ENCODE results near the gene FIZ1.

FIZ1 gene

DNA sequence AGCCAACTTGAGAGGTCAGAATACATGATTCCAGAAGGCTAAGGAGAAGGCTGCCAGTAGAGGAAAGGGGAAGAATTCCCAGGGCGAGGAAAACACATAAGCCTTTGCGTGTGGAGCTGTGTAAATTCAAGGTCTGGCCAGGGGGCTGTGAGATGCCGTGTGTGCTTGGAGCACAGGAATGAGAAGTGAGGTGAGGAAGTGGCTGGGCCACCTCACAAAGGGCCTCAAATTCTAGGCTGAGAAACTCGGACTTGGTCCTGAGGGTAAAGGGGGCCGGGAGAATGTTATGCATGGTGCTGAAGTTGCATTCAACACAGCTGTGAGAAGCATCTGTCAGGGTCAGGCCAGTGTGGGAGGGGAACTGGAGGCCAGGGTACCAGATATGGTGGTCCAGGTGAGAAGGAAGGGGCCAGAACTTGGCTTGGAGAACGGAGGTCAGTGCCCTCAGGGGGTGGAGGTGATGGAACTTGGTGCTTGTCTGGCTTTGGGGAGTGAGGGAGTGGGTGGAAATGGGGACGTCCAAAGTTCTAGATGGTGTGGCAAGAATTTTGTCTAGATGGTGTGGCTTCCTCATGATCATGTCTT, 36.6 kb upstream of the FIZ1 start:
- no peak for DNase-seq (ENCODE audit: low spot score)

DNA sequence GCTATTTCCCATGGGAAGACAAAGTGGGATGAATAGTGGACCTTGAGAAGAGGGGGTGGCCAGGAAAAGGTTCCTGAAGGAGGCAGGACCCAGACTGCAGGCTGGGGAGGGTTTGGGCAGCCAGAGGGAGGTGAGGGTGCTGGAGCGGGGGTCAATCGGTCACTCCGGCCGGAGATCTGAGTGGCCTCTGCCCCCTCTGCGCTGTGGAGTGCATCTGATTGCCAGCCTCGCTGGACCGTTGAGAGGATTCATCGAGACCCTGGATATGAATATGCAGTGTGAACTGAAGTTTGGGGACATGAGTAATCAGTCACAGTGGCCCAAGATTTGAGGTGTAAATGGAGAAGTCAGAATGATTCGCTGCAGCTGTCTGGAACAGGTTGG, 36.0 kb upstream of the FIZ1 start:
- no peak for DNase-seq (ENCODE audit: low spot score)

DNA sequence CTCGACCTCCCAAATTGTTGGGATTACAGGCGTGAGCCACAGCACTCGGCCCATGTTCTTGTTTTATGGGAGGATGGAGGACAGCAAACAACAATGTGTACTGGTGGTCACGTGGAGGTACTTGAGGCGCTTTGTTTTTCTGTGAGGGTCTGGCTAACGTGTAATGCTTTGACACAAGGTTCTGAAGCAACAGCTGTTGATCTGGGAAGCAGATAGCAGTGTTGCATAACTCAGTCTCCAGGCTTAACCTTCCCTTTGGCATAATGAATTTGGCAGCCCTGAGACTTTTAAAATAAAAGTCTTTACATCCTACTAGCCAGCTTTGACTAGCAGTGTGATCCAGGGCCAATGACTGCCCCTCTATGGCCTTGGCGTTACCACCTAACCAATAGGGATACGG, 34.5 kb upstream of the FIZ1 start:
- no peak for DNase-seq (ENCODE audit: low spot score)

DNA sequence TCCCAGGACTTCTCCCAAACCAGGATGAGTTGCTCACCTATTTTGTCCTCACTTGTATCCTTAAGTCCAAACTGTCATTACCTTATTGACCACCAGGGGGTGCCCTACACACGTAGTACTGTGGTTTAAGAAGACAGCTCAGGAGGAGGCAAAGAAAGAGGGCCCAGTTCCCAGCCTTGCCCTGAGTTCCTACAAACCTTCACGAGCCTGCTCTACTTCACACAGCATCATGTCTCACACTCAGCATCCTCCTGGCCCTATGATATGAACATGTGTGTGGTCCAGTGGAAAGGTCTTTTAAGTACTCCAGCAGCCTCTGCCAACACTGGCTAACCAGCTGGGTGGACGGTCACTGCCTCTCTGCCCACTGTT, 33.1 kb upstream of the FIZ1 start:
- DNase-seq (ENCODE audit: low spot score) = peak; percentile 86

DNA sequence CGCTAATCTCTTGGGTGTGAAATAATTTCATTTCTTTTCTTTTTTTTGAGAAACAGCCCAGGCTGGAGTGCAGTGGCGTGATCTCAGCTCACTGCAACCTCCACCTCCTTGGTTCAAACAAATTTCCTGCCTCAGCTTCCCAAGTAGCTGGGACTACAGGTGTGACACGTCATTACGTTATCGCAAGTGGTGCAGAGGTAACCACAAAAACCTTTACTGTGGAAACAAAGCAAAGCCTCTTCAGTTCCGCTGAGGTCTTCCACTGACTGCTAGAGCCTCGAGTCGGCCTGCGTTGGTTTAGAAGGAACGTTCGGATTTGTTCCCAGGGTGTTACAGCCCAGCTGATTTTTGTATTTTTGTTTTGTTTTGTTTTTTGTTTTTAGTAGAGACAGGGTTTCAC, 27.0 kb upstream of the FIZ1 start:
- DNase-seq (ENCODE audit: low spot score) = no peak

DNA sequence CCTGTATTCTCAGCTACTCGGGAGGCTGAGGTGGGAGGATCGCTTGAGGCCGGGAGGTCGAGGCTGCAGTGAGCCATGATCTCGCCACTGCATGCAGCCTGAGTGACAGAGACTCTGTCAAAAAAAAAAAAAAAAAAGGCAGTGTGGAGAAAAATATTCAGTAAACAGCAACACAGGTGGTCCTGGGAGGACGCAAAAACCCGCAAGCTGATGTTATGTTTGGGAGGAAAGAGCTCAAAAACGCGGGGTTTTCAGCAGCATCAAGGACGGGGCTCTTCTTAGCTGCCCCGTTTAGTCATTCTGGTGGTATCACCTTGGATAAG, 25.6 kb upstream of the FIZ1 start:
- DNase-seq (ENCODE audit: low spot score) = no peak

DNA sequence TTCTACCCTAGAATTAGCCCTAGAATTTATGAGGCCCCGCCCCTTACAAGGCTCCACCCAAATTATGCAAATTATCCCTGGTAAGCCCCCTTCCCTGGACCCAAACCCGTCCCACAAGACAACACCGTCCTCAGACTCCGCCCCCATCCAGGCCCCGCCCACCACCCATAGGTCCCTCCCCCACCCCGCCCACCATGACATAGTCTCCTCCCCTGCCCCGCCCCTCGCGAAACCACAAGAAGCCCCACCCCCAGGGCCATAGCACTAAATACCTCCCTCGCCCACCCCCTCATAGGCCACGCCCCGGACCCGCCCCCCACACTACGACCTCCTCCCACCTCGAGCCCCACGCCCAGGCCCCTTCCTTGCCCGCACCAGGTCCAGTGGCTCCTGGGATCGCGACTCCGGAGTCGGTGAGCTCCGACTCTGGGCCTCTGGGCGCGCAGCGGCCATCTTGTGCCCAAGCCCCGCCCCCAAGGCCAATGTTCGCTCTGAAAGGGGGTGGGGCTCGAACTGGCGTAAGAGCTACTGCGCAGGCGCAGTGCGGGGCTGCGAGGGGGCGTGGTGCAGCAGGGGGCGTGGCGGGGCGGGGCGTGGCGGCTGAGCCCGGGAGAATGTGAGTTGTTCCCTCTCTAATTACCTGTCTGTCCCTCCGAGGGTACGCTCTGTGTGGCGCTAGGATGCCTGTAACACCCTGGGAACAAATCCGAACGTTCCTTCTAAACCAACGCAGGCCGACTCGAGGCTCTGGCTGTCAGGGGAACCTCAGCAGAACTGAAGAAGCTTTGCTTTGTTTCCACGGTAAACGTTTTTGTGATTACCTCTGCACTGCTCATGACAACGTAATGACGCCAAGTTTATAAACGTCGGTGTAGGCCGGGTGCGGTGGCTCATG, 25.0 kb upstream of the FIZ1 start, which contains the start of gene ZNF784:
TSS of gene ZNF784 (minus strand) at position 458 of the 895 bp plus-strand sequence. CDS start at position 453, 5 bp downstream.
- DNase-seq (ENCODE audit: low spot score) = peak; percentile 95

DNA sequence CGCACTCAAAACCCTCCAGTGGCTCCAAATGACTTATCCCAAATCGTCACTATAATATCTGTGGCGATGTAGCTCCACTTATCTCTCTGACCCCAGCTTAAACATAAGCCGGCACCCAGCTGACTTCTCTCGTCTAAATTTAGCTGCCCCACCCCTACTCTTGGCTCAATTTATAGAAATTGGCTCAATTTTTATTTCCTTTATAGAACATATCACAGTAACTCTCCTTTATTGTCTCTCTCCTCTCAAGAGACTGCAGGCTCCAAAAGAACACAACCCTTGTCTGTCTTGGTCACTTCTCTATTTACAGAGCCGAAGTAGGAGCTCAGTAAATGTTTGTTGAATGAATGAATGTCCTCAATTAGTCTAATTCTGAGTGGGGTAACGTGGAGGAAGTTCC, 24.2 kb upstream of the FIZ1 start:
- DNase-seq (ENCODE audit: low spot score) = no peak

DNA sequence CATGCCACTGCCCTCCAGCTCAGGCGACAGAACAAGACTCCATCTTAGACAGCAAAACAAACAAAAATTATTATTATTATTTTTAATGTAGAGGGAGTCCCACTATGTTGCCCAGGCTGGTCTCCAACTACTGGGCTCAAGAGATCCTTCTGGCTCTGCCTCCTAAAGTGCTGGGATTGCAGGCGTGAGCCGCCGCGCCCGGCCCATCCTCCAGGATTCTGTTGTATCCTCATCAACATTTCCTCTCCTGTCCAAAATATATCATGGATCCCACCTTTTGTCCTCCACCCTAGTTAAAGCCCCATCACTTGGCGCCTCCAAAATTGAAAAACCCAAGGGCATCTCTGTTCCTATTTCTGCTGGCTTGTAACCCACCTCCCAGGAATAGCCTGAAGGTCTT, 23.8 kb upstream of the FIZ1 start:
- no peak for DNase-seq (ENCODE audit: low spot score)

DNA sequence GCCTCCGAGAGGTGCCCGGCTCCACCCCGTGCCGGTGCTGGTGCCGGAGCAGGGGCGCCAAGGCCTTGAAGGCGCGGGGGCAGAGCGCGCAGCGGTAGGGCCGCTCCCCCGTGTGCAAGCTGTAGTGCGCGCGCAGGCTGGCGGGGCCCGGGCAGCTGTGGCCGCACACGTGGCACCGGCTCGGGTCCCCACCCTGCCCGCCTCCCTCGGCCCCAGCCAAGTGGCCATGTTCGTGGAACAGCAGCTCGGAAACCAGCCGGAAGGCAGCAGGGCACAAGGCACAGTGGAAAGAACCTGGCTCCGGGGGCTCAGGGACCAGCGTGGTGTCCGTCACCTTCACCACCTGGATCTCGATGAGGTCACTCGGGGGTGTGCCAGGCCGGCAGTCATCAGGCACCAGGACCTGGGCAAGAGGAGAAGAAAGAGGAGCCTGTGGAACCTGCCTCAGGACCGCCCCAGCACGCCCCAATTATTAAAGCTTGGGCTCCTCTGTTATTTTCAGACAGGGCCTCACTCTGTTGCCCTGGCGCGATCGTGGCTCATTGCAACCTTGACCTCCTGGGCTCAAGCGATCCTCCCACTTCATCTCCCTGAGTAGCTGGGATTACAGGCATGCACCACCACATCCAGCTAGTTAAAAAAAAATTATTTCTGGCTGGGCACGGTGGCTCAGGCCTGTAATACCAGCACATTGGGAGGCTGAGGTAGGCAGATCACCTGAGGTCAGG, 23.1 kb upstream of the FIZ1 start:
- no peak for DNase-seq (ENCODE audit: low spot score)

DNA sequence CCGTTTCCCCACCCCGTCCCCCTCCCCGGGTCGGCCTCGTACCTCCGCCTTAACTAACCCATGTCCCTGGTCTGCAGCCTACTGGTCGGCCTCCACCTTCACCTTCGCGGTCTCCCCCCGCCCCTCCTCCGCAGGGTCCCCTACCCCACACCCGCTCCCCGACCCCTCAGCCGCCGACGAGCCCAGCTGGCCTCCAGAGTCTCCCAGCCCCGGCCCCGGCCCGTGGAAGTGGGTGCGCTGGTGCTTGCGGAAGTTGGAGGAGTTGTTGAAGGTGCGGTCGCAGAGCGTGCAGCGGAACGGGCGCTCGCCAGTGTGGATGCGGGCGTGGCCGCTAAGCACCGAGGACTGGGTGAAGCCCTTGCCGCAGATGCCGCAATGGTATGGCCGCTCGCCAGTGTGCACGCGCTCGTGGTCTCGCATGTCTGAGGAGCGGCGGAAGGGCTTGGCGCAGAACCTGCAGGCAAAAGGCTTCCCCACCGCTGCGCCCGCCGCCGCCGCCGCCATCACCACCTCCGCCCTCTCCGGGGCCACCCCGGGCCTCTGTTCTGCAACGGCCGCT, 22.4 kb upstream of the FIZ1 start:
- no peak for DNase-seq (ENCODE audit: low spot score)

DNA sequence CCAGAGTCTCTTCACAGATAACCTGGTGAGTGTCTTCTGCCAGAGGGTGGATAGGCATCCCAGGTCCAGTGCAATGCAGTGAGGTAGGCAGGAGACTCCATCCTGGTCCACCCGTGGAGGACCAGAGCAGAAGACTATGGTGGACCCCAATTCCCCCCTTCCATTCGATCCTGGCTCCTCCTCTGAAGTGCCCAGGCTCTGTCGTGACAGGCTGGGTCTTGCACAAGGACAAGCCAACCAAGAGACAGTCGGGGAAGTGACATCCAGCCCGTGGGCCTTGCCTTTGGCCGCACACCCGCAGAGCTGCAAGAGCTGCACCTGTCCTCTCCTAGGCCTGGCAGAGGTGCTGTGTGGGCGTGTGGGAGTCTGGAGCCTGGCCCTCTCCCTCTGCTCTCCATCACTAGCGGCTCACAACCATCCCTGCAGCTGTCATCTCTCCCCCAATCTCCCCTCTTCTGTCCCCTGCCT, 21.9 kb upstream of the FIZ1 start:
- DNase-seq (ENCODE audit: low spot score) = no peak

DNA sequence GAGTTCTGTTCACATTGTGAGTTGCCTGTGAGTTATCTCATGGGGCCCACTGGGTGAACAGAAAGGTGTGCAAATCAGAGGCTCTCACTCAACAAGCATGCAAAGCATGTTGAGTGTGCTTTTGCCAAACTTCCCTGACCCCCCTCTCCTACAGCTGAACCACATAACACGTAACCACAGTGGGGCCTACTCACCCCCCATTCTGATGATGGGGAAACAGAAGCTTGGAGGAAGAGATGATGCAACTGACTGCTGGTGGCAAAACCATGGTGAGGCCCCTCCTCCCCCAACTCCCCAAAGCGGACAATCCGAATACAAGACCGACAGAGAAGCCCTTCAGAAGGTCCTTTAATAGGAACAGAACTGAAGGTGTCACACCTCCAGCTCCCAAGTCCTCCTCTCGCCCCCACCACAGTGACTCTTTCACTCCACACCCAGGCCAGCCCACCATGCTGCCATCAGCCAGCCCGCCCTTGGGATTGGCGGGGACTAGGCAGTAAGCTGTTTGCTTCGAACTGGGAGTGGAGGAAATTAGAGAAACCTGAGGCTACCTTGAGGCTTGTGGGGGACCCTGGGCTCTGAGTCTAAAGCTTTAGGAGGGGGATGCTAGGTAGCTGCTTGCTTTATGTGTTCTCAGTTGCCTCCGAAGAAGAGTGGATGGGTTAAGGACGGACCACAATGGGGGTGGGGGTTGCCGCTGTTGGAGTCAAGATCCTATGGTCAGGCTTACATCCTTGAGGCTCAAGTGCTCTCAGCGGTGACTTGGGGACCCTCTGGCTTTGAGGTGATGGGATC, 21.3 kb upstream of the FIZ1 start:
- no peak for DNase-seq (ENCODE audit: low spot score)

DNA sequence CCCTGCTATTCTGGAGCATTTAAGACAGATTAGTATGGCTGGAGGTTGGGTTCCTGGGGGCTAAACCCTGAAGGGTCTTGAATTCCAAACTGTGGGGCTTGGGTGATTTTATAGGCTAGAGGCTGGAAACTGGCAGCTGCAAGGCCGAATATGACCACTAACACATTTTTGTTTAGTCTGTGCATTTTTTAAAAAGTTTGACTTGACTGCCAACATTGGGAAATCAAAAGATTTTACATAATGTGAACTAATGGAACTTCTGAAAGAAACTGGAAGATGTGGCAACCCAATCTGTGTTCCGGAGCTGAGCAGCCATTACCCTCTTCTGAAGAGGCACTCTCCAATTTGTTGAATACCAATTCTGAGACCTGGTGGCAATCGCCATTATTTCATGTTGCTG, 20.0 kb upstream of the FIZ1 start:
- no peak for DNase-seq (ENCODE audit: low spot score)

DNA sequence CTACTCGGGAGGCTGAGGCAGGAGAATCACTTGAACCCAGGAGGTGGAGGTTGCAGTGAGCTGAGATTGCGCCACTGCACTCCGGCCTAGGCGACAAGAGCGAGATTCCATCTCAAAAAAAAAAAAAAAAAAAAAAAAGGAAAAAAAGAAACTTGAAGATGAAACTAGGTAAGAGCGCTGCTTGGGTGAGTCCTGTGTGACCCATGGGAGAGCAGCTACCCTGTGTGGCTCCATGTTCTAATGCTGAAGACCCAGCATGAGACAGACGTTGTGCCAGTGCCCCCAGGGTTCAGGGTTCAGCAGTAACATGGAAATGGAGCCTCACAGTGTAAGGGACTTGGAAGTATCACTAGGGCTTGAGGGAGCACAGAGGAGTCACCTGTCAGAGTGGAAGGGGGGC, 19.1 kb upstream of the FIZ1 start:
- DNase-seq (ENCODE audit: low spot score) = no peak

DNA sequence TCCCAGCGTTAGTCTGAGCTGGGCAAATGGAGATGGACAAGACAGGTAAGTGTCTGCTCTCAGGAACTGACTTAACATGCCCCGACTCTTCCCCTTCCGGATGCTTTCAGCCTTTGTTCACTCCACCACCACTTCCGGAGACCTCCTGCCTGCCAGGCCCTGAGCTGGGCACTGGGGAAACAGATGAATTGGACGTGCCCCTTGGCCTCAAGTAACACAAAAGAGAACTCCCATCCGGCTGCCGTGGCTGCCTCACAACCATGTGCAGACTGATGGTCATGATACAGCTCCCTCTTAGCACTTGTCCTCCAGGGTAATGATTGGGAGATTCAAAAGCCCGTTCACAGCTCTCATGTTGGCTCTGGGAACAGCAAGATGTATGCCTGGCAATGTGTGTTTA, 18.1 kb upstream of the FIZ1 start:
- DNase-seq (ENCODE audit: low spot score) = no peak

DNA sequence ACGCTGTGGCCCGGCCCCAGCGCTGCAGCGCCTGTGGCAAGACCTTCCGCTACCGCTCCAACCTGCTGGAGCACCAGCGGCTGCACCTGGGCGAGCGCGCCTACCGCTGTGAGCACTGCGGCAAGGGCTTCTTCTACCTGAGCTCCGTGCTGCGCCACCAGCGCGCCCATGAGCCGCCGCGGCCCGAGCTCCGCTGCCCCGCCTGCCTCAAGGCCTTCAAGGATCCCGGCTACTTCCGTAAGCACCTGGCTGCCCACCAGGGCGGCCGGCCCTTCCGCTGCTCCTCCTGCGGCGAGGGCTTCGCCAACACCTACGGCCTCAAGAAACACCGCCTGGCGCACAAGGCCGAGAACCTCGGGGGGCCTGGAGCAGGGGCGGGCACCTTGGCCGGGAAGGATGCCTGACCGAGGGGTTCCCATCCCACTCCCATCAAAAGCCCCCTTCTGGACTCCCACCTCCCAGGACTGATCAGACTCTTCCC, 17.1 kb upstream of the FIZ1 start:
- DNase-seq (ENCODE audit: low spot score) = no peak

DNA sequence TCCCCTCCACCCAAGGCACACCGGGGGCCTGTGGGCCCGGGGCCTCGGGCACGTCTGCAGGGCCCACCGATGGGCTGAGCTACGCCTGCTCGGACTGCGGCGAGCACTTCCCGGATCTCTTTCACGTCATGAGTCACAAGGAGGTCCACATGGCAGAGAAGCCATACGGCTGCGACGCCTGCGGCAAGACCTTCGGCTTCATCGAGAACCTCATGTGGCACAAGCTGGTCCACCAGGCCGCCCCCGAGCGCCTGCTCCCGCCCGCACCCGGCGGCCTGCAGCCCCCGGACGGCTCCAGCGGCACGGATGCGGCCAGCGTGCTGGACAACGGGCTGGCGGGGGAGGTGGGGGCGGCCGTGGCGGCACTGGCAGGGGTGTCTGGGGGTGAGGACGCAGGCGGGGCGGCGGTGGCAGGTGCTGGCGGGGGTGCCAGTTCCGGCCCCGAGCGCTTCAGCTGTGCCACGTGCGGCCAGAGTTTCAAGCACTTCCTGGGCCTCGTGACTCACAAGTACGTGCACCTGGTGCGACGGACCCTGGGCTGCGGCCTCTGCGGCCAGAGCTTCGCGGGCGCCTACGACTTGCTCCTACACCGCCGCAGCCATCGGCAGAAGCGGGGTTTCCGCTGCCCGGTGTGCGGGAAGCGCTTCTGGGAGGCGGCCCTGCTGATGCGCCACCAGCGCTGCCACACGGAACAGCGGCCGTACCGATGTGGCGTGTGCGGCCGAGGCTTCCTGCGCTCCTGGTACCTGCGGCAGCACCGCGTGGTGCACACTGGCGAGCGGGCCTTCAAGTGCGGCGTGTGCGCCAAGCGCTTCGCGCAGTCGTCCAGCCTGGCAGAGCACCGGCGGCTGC, 16.5 kb upstream of the FIZ1 start:
- no peak for DNase-seq (ENCODE audit: low spot score)

DNA sequence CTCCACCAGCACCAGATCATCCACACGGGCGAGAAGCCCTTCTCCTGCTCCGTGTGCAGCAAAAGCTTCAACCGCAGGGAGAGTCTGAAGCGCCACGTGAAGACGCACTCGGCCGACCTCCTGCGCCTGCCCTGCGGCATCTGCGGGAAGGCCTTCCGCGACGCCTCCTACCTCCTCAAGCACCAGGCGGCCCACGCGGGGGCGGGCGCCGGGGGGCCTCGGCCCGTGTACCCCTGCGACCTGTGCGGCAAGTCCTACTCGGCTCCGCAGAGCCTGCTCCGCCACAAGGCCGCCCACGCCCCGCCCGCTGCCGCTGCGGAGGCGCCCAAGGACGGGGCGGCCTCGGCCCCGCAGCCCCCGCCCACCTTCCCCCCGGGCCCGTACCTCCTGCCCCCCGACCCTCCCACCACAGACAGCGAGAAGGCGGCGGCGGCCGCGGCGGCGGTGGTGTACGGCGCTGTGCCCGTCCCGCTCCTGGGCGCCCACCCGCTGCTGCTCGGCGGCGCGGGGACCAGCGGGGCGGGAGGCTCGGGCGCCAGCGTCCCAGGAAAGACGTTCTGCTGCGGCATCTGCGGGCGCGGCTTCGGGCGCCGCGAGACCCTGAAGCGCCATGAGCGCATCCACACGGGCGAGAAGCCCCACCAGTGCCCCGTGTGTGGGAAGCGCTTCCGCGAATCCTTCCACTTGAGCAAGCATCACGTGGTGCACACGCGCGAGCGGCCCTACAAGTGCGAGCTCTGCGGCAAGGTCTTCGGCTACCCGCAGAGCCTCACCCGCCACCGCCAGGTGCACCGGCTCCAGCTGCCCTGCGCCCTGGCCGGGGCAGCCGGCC, 15.6 kb upstream of the FIZ1 start:
- no peak for DNase-seq (ENCODE audit: low spot score)
